Stomach (tissue), 4 donors: ENCODE data around the gene ZNF70.

Source experiments
- POLR2A ChIP-seq, 4 donors: fragments of 450-650 bp; IDR thresholded peaks; one replicate each; pipeline ENCODE4 v1.6.1; 2016; ENCODE audit warnings: antibody characterized with exemption in 4 of 4, control low read depth in 2 of 4, mild to moderate bottlenecking in 1 of 4, moderate library complexity in 1 of 4
- TF ChIP-seq, protein P1 (sequence below), 7 experiments: fragments of 450-650 bp in 4 of 7; fragments of 200-600 bp in 3 of 7; sonication (generic) in 3 of 7; IDR thresholded peaks; one replicate each; pipeline ENCODE4 v1.5.1; 2016 to 2019; ENCODE audit warnings: antibody characterized with exemption in 7 of 7, control low read depth in 2 of 7, mild to moderate bottlenecking in 1 of 7

DNA sequence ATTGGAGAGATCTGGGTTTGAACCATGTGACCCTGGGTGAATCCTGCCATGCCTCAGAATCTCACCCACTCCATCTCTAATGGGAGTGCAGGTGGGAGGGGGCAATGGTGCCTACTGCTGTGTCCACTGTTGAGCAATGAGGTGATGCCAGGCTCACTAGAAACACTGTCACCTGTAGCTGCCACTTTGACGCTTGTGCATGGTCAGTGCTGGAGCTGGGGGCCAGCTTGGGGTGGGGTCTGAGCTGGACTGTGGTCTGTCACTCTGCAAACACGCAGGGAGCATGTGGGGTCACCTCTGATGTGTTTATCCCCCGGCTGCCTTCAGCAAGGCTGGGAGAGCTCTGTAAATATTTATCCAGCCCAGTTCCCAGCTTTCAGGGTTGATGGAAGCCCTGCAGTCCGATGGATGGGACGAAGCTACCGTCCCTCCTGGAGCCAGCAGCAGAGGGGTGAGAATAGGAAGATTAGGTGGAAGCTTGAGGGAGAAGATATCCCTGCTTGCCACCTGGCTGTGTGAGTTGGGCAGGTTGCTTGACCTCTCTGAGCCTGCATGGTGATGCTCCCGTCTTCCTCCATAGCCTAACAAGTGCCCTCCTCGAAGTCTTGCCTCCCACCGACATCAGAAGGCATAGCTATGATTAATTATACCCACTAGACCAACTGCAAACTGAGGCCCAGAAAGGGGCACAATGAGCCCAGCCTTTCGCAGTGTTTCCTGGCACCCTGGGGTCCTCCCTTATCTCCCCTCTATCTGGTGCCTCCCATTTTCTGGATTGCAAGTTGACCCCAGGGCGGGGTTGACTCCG is 23.4 kb upstream of the ZNF70 start:
- no peak for TF ChIP-seq POLR2A (IDR thresholded peaks at IDR 0.05)
- TF ChIP-seq, protein P1, sequence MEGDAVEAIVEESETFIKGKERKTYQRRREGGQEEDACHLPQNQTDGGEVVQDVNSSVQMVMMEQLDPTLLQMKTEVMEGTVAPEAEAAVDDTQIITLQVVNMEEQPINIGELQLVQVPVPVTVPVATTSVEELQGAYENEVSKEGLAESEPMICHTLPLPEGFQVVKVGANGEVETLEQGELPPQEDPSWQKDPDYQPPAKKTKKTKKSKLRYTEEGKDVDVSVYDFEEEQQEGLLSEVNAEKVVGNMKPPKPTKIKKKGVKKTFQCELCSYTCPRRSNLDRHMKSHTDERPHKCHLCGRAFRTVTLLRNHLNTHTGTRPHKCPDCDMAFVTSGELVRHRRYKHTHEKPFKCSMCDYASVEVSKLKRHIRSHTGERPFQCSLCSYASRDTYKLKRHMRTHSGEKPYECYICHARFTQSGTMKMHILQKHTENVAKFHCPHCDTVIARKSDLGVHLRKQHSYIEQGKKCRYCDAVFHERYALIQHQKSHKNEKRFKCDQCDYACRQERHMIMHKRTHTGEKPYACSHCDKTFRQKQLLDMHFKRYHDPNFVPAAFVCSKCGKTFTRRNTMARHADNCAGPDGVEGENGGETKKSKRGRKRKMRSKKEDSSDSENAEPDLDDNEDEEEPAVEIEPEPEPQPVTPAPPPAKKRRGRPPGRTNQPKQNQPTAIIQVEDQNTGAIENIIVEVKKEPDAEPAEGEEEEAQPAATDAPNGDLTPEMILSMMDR (IDR thresholded peaks at IDR 0.05) = no peak
